SK-MEL-5 (cell line): ENCODE data around the gene OR52D1. TPM values are rescaled to one million over a fixed set of nuclear protein-coding genes. Genes with fewer than 3 reads are reported as not detected.

Source experiments
- DNase-seq: peaks from one replicate; pipeline ENCODE4 v3.0.0-alpha.2; 2016; ENCODE audit warnings: low read depth, low spot score
- in situ Hi-C: cut with HindIII; loops from 2 replicates; pipeline ENCODE4 v1.10.0; 2016; ENCODE audit warnings: low sequenced_read_pairs, high pct_unique_total_duplicates, low pct_unique_long_range_greater_than_20kb
- polyA plus RNA-seq, 2 experiments: library from polyadenylated mRNA; depleted of rRNA; stranded (reverse); fragments of >200 nt; gene quantifications; 2 replicates each; pipeline ENCODE4 v1.2.3, GENCODE V29; 2015
- total RNA-seq: library from RNA; depleted of rRNA; stranded (reverse); fragments of >200 nt; shearing (Covaris generic); gene quantifications from 2 replicates; pipeline ENCODE4 v1.2.3, GENCODE V29; 2014; rRNA removed

Gene OR52D1
- not detected in 2 replicates for total RNA-seq
- not detected in 2 replicates for polyA plus RNA-seq (2015; cell fraction: cytosol; rRNA removed)
- polyA plus RNA-seq (2015; cell fraction: nucleus; rRNA removed) = not detected in 2 replicates

GRCh38 chr11:5488385-5488784 lies at the start of gene OR52D1:
OR52D1 (plus strand) TSS chr11:5488685; CDS start chr11:5488707, 22 bp downstream.
- DNase-seq = no peak
- in situ Hi-C loops = no loop called here

GRCh38 chr11:5441414-5441813 lies 47.1 kb upstream of the OR52D1 start, which contains the start of gene OR51I1:
OR51I1 (minus strand) TSS chr11:5441514; CDS start chr11:5441514, 0 bp downstream.
- in situ Hi-C loops = no loop called here

GRCh38 chr11:5443835-5444393 lies 44.6 kb upstream of the OR52D1 start:
- in situ Hi-C loops = no loop called here
- DNase-seq = no peak

More at GRCh38 chr11:5441414-5441813, 47.1 kb upstream of the OR52D1 start, which contains the start of gene OR51I1:
- DNase-seq = no peak

GRCh38 chr11:5449023-5449422 lies 39.5 kb upstream of the OR52D1 start, which contains the start of gene OR51I2:
OR51I2 (plus strand) TSS chr11:5449323; CDS start chr11:5453489, 4,166 bp downstream.
- in situ Hi-C loops = no loop called here
- peak; percentile 32 for DNase-seq

- DNase-seq = peak; percentile 11
- in situ Hi-C loops = no loop called here
Observed at GRCh38 chr11:5449432-5449831, 39.1 kb upstream of the OR52D1 start.

- in situ Hi-C loops = no loop called here
- DNase-seq = no peak
Observed at GRCh38 chr11:5460983-5461621, 27.4 kb upstream of the OR52D1 start.

- in situ Hi-C loops = no loop called here
- DNase-seq = no peak
Observed at GRCh38 chr11:5467527-5467926, 21.0 kb upstream of the OR52D1 start.

- in situ Hi-C loops = no loop called here
- no peak for DNase-seq
Observed at GRCh38 chr11:5473921-5474320, 14.6 kb upstream of the OR52D1 start.

GRCh38 chr11:5476186-5476819 lies 12.2 kb upstream of the OR52D1 start:
- peak; percentile 74 for DNase-seq
- in situ Hi-C loops = no loop called here

GRCh38 chr11:5486003-5486402 lies 2.5 kb upstream of the OR52D1 start:
- in situ Hi-C loops = no loop called here

GRCh38 chr11:5486421-5486820 lies 2.1 kb upstream of the OR52D1 start:
- in situ Hi-C loops = no loop called here
- no peak for DNase-seq

More at GRCh38 chr11:5486003-5486402, 2.5 kb upstream of the OR52D1 start:
- DNase-seq = no peak

- in situ Hi-C loops = no loop called here
- no peak for DNase-seq
Observed at GRCh38 chr11:5488798-5489399, 414 bp downstream of the OR52D1 start.

GRCh38 chr11:5489576-5490357 lies 1.3 kb downstream of the OR52D1 start:
- in situ Hi-C loops = no loop called here
- no peak for DNase-seq

GRCh38 chr11:5499671-5500070 lies 11.2 kb downstream of the OR52D1 start:
- DNase-seq = no peak
- in situ Hi-C loops = no loop called here

- in situ Hi-C loops = no loop called here
- DNase-seq = no peak
Observed at GRCh38 chr11:5500393-5500801, 11.9 kb downstream of the OR52D1 start.

GRCh38 chr11:5504403-5504921 lies 16.0 kb downstream of the OR52D1 start:
- no peak for DNase-seq
- in situ Hi-C loops = no loop called here

- peak; percentile 66 for DNase-seq
Observed at GRCh38 chr11:5505363-5506048, 17.0 kb downstream of the OR52D1 start.

More at GRCh38 chr11:5505363-5506048, 17.0 kb downstream of the OR52D1 start:
- in situ Hi-C loops = no loop called here
